ENCODE data around the gene TMEM185A.
"Not testable (repeated sequence)": the region's sequence is repeated elsewhere in the genome, so short reads cannot be mapped to it uniquely, and the experiment has no call there.

The TMEM185A gene

DNA sequence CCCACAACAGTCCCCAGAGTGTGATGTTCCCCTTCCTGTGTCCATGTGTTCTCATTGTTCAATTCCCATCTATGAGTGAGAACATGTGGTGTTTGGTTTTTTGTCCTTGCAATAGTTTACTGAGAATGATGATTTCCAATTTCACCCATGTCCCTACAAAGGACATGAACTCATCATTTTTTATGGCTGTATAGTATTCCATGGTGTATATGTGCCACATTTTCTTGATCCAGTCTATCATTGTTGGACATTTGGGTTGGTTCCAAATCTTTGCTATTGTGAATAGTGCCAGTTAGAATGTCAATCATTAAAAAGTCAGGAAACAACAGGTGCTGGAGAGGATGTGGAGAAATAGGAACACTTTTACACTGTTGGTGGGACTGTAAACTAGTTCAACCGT is 11.9 kb downstream of the TMEM185A start:
- not testable (repeated sequence) for ATAC-seq, DNase-seq

- ATAC-seq (no peak), DNase-seq (no peak)
These were observed 12.7 kb downstream of the TMEM185A start for GRCh38 chrX:149618871-149619270.

DNA sequence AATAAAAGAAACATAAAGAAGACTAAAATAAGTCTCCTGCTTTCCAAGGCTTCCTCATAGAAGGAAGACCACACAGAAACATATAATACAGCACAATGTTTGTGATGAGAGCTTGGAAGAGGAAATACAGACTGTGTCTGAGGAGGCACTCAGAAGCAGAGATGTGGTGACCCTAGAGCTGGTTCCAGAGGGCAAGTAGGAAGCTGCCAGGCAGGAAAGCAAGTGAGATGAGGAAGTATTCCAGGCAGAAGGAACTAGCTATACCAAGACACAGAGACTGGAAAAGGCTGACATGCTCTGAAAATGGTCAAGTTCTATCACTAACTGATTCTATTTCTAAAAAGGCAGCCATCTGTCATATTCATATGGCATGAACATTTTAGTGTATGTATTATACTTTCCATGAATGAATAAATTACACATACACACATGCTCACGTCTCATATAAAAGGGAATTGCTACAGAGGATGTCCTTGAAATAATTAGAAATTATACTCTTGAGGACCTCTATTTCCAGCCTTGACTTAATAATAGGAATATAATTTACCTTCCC is 19.9 kb downstream of the TMEM185A start:
- DNase-seq (no peak), ATAC-seq (no peak)

DNA sequence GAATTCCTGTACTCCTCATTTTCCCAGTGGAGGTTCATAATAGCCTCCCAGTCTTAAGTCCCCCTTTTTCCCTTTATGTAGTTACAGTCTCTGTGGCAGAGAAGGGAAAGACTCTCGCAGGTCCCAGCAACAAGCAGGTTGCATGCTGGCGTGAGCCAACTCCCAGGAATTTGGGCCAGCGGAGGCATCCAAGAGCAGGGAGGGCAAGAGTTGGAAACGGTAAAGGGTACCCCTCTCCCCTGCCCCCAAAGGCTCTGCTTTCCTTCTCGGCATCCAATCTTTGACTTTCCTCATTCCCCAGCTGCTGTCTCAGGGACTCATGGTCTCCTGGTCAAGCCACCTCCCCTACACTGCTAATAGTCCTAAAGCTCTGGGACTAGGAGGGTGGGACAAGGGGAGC is 21.1 kb downstream of the TMEM185A start:
- ATAC-seq (no peak), DNase-seq (no peak)

- ATAC-seq = no peak
- DNase-seq = no peak
These were observed 23.9 kb downstream of the TMEM185A start for GRCh38 chrX:149607699-149608098.

GRCh38 chrX:149605248-149605885 is 26.2 kb downstream of the TMEM185A start:
- ATAC-seq = not testable (repeated sequence)

DNA sequence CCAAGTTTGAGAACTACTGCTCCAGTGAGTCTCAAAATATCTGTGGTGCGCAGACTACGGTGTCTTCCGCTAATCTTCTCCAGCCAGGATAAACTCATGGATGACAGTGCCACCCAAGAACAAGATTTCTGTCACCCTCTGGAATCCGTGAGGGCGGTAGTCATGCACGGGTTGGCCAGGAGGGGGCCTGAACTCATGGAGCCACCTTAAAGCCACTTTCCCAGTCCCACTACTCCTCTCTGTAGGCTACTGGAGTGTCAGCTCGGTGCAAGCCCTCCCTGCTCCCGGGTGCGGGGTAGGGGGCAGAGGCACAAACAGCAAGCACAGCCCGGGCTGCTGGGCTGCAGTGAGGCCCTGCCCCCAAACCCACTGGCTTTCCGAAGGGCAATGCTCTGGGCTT is 33.0 kb downstream of the TMEM185A start:
- DNase-seq = peak; percentile 4
- ATAC-seq = not testable (repeated sequence)

More at GRCh38 chrX:149605248-149605885, 26.2 kb downstream of the TMEM185A start:
- not testable (repeated sequence) for DNase-seq

DNA sequence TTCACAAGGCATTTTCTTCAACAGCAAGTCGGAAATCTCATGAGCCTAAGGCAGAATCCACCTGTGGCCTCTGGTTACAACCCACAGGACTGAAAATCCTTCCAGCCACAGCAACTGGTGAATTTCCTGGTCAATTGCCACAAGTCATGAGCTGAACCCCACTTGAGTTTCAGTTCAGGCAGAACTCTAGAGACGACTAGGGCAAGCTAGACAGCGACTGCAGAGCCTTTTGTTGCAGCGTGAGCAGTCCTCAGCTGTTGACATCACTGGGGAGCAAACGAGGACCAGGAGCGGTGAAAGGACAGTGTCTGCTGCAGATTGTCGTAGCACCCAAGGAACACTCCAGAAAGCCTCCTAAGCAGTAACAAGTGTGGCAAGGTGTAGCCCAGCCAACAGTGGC is 35.6 kb downstream of the TMEM185A start:
- not testable (repeated sequence) for DNase-seq

DNA sequence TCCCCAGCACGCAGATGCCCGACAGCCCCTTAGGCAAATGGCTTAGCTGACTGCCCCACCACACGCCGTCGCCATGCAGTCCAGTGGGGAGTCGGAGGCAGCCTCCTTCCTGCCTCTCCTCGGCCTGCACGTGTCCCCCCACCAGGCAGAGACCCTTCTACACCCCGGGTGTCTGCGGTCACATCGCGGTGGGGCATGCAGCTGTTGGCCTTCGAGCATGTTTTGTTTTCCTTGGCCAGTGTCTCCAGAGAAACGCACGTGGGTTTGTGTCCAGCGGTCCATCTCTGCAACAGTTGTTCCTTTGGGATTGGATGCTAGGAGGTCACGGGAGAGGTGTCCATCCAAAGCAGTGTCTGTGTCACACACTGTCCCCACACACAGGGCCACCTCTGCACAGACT is 36.4 kb downstream of the TMEM185A start, which contains the start of gene HSFX2:
TSS of gene HSFX2 (minus strand) at position 101 of the 400 bp plus-strand sequence. CDS start 614 bp downstream, outside the sequence.
- not testable (repeated sequence) for DNase-seq

More for the DNA sequence above, 35.6 kb downstream of the TMEM185A start:
- ATAC-seq = not testable (repeated sequence)

DNA sequence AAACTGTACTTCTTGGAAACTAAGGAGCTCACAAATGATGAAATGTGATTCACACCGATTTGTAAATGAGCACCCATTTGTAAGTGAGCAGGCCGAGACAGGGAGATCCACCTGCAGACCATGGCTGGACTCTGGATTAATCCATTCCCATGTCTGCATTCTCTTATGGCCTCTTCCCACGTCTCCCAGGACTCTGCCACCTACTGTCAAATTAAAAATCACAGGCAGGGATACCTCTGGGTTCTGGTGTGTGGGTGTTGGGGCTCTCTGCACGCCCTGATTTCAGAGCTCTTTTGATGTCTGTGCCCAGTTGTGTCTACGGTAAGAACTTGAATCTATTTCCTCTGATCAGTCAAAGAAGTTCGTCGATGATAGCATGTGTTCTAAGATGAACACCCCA is 40.6 kb downstream of the TMEM185A start:
- not testable (repeated sequence) for ATAC-seq, DNase-seq

More for the DNA sequence above, 36.4 kb downstream of the TMEM185A start, which contains the start of gene HSFX2:
- not testable (repeated sequence) for ATAC-seq

GRCh38 chrX:149587359-149587758 is 44.2 kb downstream of the TMEM185A start, which contains the start of gene MAGEA9B:
MAGEA9B (minus strand) TSS chrX:149587459; CDS start chrX:149583179, 4,280 bp downstream.
- not testable (repeated sequence) for ATAC-seq, DNase-seq

GRCh38 chrX:149585631-149586030 is 46.0 kb downstream of the TMEM185A start:
- not testable (repeated sequence) for ATAC-seq, DNase-seq

DNA sequence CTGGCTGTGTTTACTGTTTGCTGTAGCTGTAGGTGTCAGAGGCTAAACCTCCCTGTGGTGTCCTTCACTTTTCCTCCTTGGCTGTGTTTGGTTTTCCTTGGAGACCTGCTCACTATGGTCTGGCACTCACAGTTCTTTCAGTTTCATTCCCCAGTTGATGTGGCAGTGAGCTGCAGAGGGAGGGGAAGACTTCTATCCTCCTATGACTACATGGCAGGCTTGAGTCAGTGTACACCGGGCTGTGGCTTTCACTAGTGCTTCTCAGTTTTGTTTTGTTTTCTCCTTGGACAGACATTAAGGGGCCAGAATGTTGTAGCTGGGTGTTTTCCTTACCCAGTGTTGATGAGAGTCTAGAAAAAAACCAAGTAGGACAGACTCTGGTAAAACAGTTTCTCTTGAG is 58.1 kb downstream of the TMEM185A start:
- DNase-seq = not testable (repeated sequence)
- ATAC-seq = peak; percentile 99

DNA sequence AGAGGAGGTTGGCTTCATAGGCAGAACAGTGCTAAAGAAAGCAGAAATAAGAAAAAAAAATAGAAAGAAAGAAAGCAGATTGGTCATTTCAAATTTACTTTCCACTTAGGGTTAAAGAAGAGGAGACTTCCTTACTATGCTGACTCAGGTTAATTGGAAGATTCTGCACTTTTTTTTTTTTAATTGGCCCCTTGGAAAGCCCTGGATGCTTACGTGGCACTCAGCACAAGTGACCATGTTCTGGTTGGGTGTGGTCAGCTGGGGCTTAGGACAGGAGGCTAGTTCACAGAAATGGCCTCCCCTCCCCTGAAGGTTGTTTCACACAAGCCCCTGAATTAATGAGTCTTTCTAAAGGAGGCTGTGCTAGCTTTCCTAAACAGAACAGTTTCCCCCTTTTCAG is 58.8 kb downstream of the TMEM185A start:
- DNase-seq = no peak
- no peak for ATAC-seq

GRCh38 chrX:149571770-149572169 is 59.8 kb downstream of the TMEM185A start:
- no peak for ATAC-seq

GRCh38 chrX:149570668-149571067 is 60.9 kb downstream of the TMEM185A start:
- DNase-seq (no peak), ATAC-seq (no peak)

More at GRCh38 chrX:149571770-149572169, 59.8 kb downstream of the TMEM185A start:
- DNase-seq = no peak

GRCh38 chrX:149569770-149570169 is 61.8 kb downstream of the TMEM185A start:
- no peak for ATAC-seq
- DNase-seq = no peak

GRCh38 chrX:149568701-149569296 is 62.8 kb downstream of the TMEM185A start:
- DNase-seq = no peak
- ATAC-seq = no peak

- no peak for DNase-seq
- no peak for ATAC-seq
These were observed 63.8 kb downstream of the TMEM185A start for GRCh38 chrX:149567621-149568417.

- no peak for ATAC-seq
- DNase-seq = no peak
These were observed 68.2 kb downstream of the TMEM185A start for GRCh38 chrX:149563359-149563758.

- not testable (repeated sequence) for DNase-seq, ATAC-seq
These were observed 76.3 kb downstream of the TMEM185A start for GRCh38 chrX:149555251-149555650.

GRCh38 chrX:149551939-149552248 is 79.7 kb downstream of the TMEM185A start:
- ATAC-seq = peak; percentile 55
- not testable (repeated sequence) for DNase-seq
